ENCODE data around the gene TM4SF4.

Gene TM4SF4

DNA sequence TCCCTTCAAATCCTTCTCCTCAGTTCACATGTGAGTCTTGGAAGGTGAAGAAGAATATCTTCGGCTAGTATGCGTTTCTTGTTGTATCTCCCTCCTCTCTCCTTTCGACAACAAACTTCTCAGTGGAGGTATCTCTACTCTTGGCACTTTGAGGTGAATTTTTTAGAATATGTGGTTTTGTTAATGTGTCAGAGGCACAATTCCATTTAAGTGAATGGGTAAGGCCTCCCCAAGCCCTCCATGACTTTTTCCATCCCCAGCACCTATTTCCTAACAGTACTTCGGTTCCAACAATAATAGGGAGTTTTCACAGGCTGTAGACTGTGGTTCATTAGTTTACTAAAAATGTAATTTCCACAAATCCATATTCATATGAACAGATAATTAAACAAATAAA lies 74.2 kb downstream of the TM4SF4 start:
- no peak for DNase-seq (ENCODE audit: low spot score)

GRCh38 chr3:149551500-149551899 lies 77.0 kb downstream of the TM4SF4 start:
- DNase-seq (ENCODE audit: low spot score): no peak

DNA sequence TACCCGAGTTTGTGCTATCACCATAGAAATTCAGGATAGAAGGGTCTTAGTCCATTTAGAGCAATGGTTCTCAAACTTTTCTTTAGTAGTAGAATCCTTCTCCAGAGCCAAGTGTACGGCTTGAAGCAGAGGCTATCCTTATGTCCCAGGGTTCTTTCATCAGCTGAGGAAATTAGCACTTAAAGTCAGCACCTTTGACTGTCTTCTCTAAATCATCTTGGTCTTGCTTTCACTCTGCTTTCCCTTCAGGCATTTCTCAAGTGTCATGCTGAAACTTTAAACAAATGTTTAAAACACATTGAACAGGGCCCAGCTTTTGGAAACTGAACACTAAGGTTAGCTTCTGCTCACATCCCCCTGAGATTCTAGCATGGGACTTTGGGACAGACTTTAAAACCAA lies 78.2 kb downstream of the TM4SF4 start:
- no peak for DNase-seq (ENCODE audit: low spot score)
